GM12878 (cell line): ENCODE measurements around the gene BARX2. TPM values are rescaled to one million over a fixed set of nuclear protein-coding genes. Genes with fewer than 3 reads are reported as not detected.

Source experiments
- ATAC-seq: fragments of 200-7000 bp; cut with Tn5 transposase; 3 replicates; pipeline ENCODE4 v1.9.1; 2020; ENCODE audit warnings: mild to moderate bottlenecking, moderate library complexity
- BruUV-seq: library from RNA; stranded (reverse); fragments of 400-500 nt; replicated peaks from 2 replicates; lab custom pipeline; 2021; lab: Mats Ljungman, UMichigan
- CTCF ChIA-PET: fragments of 300-600 bp; sonication (Branson Sonifier 250); formaldehyde crosslinking; extraction: SDS; loops from one replicate; lab custom pipeline; 2021; ENCODE audit warnings: inconsistent platforms; lab: Yijun Ruan, JAX
- POLR2A ChIA-PET: fragments of 350-600 bp; formaldehyde crosslinking; extraction: SDS; loops from one replicate; lab custom pipeline; 2021; ENCODE audit warnings: inconsistent platforms; lab: Charles Lee
- RAD21 ChIA-PET: fragments of 300-600 bp; sonication (Branson Sonifier 250); formaldehyde crosslinking; loops from one replicate; lab custom pipeline; 2023; ENCODE audit warnings: antibody characterized with exemption; ENCODE audit not compliant: unreplicated experiment; lab: Charles Lee
- SMC1A ChIA-PET: fragments of 300-600 bp; sonication (Branson Sonifier 250); formaldehyde crosslinking; loops from one replicate; lab custom pipeline; 2023; ENCODE audit not compliant: unreplicated experiment, uncharacterized antibody; lab: Charles Lee
- DNase-seq: peaks from one replicate; pipeline ENCODE4 v3.0.0-alpha.2; 2011; ENCODE audit warnings: low read depth, low spot score
- FAIRE-seq: peaks from 3 replicates; lab custom pipeline; 2011; peaks lifted over from hg19 to GRCh38; lab: Jason Lieb, UNC
- H2AFZ ChIP-seq: 2 replicates; pipeline ENCODE4 v1.6.0; 2011; ENCODE audit warnings: low read depth, low read length, control low read depth; ENCODE audit not compliant: control insufficient read depth
- H3K27ac ChIP-seq: 2 replicates; pipeline ENCODE4 v1.5.1; 2011; ENCODE audit warnings: control low read depth; ENCODE audit not compliant: control insufficient read depth, insufficient read depth
- H3K27me3 ChIP-seq, 2 experiments: replicated peaks in 1 of 2; 2 replicates each; pipeline versions ENCODE4 v1.6.0 to v1.6.1; 2011; ENCODE audit warnings: low read length in 1 of 2; ENCODE audit not compliant: control insufficient read depth in 2 of 2, insufficient read depth in 2 of 2
- H3K36me3 ChIP-seq, 2 experiments: 2 replicates each; pipeline ENCODE4 v1.5.1; 2011; ENCODE audit warnings: low read length in 1 of 2; ENCODE audit not compliant: control insufficient read depth in 2 of 2, insufficient read depth in 2 of 2
- H3K4me1 ChIP-seq: 2 replicates; pipeline ENCODE4 v1.6.1; 2011; ENCODE audit warnings: mild to moderate bottlenecking, low read length, moderate library complexity, mixed read lengths; ENCODE audit not compliant: control insufficient read depth, insufficient read depth
- H3K4me2 ChIP-seq: 2 replicates; pipeline ENCODE4 v1.6.0; 2011; ENCODE audit warnings: control low read depth; ENCODE audit not compliant: control insufficient read depth, insufficient read depth
- H3K4me3 ChIP-seq: fragments of 200-600 bp; sonication (generic); 2 replicates; pipeline ENCODE4 v1.5.1; 2016
- H3K79me2 ChIP-seq: 2 replicates; pipeline ENCODE4 v1.6.0; 2011; ENCODE audit warnings: low read length; ENCODE audit not compliant: control insufficient read depth, insufficient read depth
- H3K9ac ChIP-seq: 2 replicates; pipeline ENCODE4 v1.8.0; 2011; ENCODE audit warnings: low read length, control low read depth, mixed read lengths; ENCODE audit not compliant: control insufficient read depth, insufficient read depth
- H3K9me3 ChIP-seq: replicated peaks from 3 replicates; pipeline ENCODE4 v1.5.1; 2011; ENCODE audit warnings: mild to moderate bottlenecking, low read length; ENCODE audit not compliant: control insufficient read depth, insufficient read depth
- H4K20me1 ChIP-seq: 2 replicates; pipeline ENCODE4 v1.6.0; 2011; ENCODE audit not compliant: control insufficient read depth, insufficient read depth
- BMI1 ChIP-seq: fragments of 450-650 bp; IDR thresholded peaks from 2 replicates; pipeline ENCODE4 v1.6.1; 2016; ENCODE audit warnings: mild to moderate bottlenecking, moderate library complexity, borderline replicate concordance
- DPF2 ChIP-seq: fragments of 450-650 bp; IDR thresholded peaks from 2 replicates; pipeline ENCODE4 v1.6.1; 2017; ENCODE audit warnings: mild to moderate bottlenecking
- MTA2 ChIP-seq: fragments of 450-650 bp; IDR thresholded peaks from 2 replicates; pipeline ENCODE4 v1.6.1; 2016; ENCODE audit warnings: low read depth, mild to moderate bottlenecking, moderate library complexity
- NFYA ChIP-seq: IDR thresholded peaks from 2 replicates; pipeline ENCODE4 v1.6.1; 2011; ENCODE audit warnings: low read depth, mild to moderate bottlenecking, low read length, improper control_type of control experiment, borderline replicate concordance
- POLR2A ChIP-seq: IDR thresholded peaks from 2 replicates; pipeline ENCODE4 v1.6.1; 2011; ENCODE audit warnings: low read depth, mild to moderate bottlenecking, low read length
- RAD51 ChIP-seq: fragments of 450-650 bp; IDR thresholded peaks from 2 replicates; pipeline ENCODE4 v1.6.1; 2016; ENCODE audit warnings: moderate library complexity, mild to moderate bottlenecking, inconsistent platforms
- STAT1 ChIP-seq: fragments of 450-650 bp; conservative IDR thresholded peaks from 2 replicates; pipeline ENCODE4 v1.6.1; 2014; ENCODE audit warnings: antibody characterized with exemption, mild to moderate bottlenecking
- SUPT20H ChIP-seq: IDR thresholded peaks from 2 replicates; pipeline ENCODE4 v1.6.1; 2011; ENCODE audit warnings: low read depth, mild to moderate bottlenecking, low read length, moderate library complexity, borderline replicate concordance; ENCODE audit not compliant: control insufficient read depth
- TCF12 ChIP-seq: IDR thresholded peaks from 2 replicates; pipeline ENCODE4 v1.6.1; 2011; ENCODE audit warnings: low read depth, mild to moderate bottlenecking, low read length
- TCF7 ChIP-seq: IDR thresholded peaks from 2 replicates; pipeline ENCODE4 v1.6.1; 2014; ENCODE audit warnings: antibody characterized with exemption, borderline replicate concordance
- ZNF622 ChIP-seq: fragments of 450-650 bp; IDR thresholded peaks from 2 replicates; pipeline ENCODE4 v1.6.1; 2017; ENCODE audit warnings: mild to moderate bottlenecking, inconsistent platforms
- WGBS: methylation state at CpG from one replicate; pipeline ENCODE4 v1.1.6; 2016; ENCODE audit warnings: low lambda C conversion rate; ENCODE audit not compliant: insufficient replicate concordance, insufficient coverage; ENCODE audit errors: missing lambda C conversion rate; 5-methylcytosine and 5-hydroxymethylcytosine counted together
- in situ Hi-C: fragments of 300-500 bp; cut with MboI; formaldehyde crosslinking; loops from 9 replicates; pipeline ENCODE4 v1.14.3; 2018; ENCODE audit warnings: mixed read lengths
- intact Hi-C: fragments of 100-400 bp; cut with micrococcal nuclease; formaldehyde crosslinking; loops from one replicate; pipeline ENCODE4 v1.14.2; 2022; ENCODE audit not compliant: unreplicated experiment
- polyA plus RNA-seq, 11 experiments: library from polyadenylated mRNA; depleted of rRNA in 4 of 11; unstranded in 6 of 11; stranded (reverse) in 5 of 11; fragments of >200 nt; fragmentation: Nextera tagmentation in 4 of 11; fragmentation: Illumina TruSeq in 1 of 11; extraction: Ambion mirVana in 4 of 11; extraction: Trizol in 1 of 11; gene quantifications; 1 replicate in 1 of 11; 2 replicates in 10 of 11; pipeline versions ENCODE4 v1.2.1 to v1.2.3, GENCODE V29; 2011 to 2016; ENCODE audit warnings: inconsistent platforms in 2 of 11, missing spikeins in 2 of 11, low read depth in 1 of 11
- total RNA-seq, 4 experiments: library from RNA; depleted of rRNA in 3 of 4; stranded (reverse); fragments of >200 nt in 3 of 4; fragmentation: Illumina TruSeq in 1 of 4; extraction: Trizol in 1 of 4; gene quantifications; 2 replicates each; pipeline versions ENCODE4 v1.2.1 to v1.2.3, GENCODE V29; 2013 to 2021
- TF ChIP-seq, protein P1 (sequence below): IDR thresholded peaks from 2 replicates; pipeline ENCODE4 v1.6.1; 2011; ENCODE audit warnings: low read depth, mild to moderate bottlenecking, low read length, moderate library complexity, borderline replicate concordance; ENCODE audit errors: extremely low read depth
- TF ChIP-seq, protein P2 (sequence below): fragments of 450-650 bp; IDR thresholded peaks from 2 replicates; pipeline ENCODE4 v1.6.1; 2014; ENCODE audit warnings: mild to moderate bottlenecking

Gene BARX2
- total and polyA plus RNA-seq, 10 of the 15 experiments (the other 5 are each of a cell fraction or from before 2014, with no cell fraction given): 0.07 to 0.84 TPM; not detected in 8

DNA sequence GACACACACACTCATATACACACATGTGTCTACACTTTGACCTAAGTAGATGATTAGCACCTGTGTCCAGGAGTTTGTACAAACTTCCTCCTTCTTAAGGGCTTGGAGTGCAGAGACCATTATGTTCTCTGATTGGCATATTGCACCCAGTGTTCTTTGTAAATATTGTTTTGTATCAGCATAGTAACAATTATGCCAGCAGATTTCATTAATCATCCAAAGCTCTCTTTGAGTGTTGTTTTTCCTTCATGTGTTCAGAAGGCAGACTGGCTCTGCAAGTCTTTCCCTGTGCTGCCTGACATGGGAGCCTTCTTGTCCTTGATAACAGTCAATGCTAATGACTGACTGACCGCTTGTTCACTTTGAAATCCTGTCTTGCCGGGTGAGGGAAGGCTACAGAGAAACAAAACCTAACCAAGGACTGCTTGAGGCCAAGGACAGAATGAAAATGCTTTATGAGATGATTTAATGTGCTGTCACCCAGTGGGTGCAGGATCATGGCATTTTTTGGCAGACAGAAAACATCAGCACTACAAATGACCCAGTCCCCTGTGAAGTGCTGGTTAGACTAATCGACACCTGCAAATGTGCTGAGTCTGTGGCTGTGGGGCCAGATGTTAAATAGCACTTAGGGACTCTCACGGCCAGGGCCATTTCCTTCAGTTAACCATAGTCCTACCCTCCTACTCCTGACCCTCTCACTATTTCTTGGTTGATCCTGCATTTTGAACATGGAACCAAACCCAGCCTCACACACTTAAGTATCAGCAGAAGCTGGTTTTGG lies 6.6 kb upstream of the BARX2 start:
- ATAC-seq (no peak), DNase-seq (no peak), FAIRE-seq (no peak)
- Histone ChIP-seq H4K20me1 (no peaks in the 10 kb centered on the region), H3K36me3 (no peaks in the 10 kb centered on the region), H3K79me2 (no peaks in the 10 kb centered on the region), H3K27me3 (peaks cover 6 to 13% of the 10 kb centered on the region in 2 experiments), H3K4me2 (no peak overlapping the region), H3K4me3 (no peak overlapping the region), H3K4me1 (no peaks in the 10 kb centered on the region), H2AFZ (no peak overlapping the region), H3K27ac (no peak overlapping the region), H3K9ac (no peak overlapping the region), H3K9me3 (no peaks in the 10 kb centered on the region)
- ChIA-PET POLR2A (no interaction called here), SMC1A (interaction anchor here (0.6 kb wide), 1 partner anchor 763 kb away, joined by 3 read pairs; no protein-coding TSS in a partner anchor), RAD21 (no interaction called here), CTCF (no interaction called here)
- 2% methylated on average over 4 of the region's 4 CpGs for WGBS
- no TSS peak for BruUV-seq
- intact Hi-C loops: no loop called here
- in situ Hi-C loops: no loop called here
- TF ChIP-seq, protein P1, sequence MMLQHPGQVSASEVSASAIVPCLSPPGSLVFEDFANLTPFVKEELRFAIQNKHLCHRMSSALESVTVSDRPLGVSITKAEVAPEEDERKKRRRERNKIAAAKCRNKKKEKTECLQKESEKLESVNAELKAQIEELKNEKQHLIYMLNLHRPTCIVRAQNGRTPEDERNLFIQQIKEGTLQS: no peak
- TF ChIP-seq NFYA: no peak
- TF ChIP-seq DPF2: no peak
- no peak for TF ChIP-seq MTA2
- TF ChIP-seq STAT1: no peak
- no peak for TF ChIP-seq TCF7
- no peak for TF ChIP-seq ZNF622
- TF ChIP-seq BMI1: no peak
- TF ChIP-seq, protein P2, sequence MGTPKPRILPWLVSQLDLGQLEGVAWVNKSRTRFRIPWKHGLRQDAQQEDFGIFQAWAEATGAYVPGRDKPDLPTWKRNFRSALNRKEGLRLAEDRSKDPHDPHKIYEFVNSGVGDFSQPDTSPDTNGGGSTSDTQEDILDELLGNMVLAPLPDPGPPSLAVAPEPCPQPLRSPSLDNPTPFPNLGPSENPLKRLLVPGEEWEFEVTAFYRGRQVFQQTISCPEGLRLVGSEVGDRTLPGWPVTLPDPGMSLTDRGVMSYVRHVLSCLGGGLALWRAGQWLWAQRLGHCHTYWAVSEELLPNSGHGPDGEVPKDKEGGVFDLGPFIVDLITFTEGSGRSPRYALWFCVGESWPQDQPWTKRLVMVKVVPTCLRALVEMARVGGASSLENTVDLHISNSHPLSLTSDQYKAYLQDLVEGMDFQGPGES: no peak
- TF ChIP-seq RAD51: no peak
- TF ChIP-seq TCF12: no peak
- TF ChIP-seq POLR2A: no peak
- TF ChIP-seq SUPT20H: no peak
